Stimulated activated CD4-positive, alpha-beta T cell treated with anti-CD3 and anti-CD28 coated beads, Interleukin-2, amount 100 ng/mL, for 48 hours (primary cell): ENCODE data around the gene U2AF2.

Source experiments
- DNase-seq, 2 donors: peaks; one replicate each; pipeline ENCODE4 v3.0.0-alpha.2; 2020

Gene U2AF2

DNA sequence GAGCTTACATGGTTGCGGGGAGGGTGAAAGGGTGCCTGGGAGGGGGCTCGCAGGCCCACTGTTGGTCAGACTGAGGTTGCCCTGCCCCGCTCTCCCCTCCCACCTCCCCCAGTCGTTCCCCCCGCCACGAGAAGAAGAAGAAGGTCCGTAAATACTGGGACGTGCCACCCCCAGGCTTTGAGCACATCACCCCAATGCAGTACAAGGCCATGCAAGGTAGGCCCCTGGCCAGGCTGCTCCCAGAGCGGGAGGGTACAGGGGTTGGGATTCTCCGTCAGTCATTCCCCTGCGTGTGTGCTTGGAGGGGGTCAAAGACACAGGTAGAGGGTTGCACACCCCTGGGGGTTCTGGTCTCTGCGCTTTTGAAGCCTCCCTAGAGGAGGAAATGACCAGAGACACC lies 5.6 kb downstream of the U2AF2 start:
- no peak for DNase-seq

DNA sequence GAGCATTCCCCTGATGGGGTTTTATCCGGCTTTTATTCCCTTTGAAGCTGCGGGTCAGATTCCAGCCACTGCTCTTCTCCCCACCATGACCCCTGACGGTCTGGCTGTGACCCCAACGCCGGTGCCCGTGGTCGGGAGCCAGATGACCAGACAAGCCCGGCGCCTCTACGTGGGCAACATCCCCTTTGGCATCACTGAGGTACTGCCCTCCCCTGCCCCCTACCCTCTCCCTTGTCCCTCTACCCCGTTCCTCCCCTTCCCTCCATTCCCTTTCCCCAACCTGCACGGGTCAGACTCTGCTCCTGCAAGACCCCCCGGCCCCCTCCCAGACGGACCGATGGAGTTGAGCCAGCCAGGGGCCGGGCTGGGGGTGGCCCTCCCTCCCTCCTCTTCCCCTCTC lies 6.2 kb downstream of the U2AF2 start:
- no peak for DNase-seq

DNA sequence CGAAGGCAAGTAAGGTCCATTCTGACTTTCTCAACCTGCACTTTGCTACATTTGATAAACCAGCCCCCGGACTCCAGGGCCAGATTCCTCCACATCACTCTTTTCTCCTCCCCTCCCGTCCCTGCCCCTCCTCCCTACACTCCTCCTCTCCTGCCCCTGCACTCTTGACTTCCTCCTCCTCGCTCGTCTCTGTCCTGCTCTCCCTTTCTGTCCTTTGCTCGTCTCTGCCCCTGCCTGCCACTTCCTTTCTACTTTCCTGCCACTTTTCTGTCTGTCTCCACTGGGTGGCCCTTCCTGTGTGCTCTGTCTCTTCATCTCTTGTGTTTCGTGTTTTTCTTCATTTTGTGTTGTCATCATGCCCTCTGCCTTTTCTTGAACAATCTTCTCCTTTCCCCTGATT lies 7.0 kb downstream of the U2AF2 start:
- no peak for DNase-seq

DNA sequence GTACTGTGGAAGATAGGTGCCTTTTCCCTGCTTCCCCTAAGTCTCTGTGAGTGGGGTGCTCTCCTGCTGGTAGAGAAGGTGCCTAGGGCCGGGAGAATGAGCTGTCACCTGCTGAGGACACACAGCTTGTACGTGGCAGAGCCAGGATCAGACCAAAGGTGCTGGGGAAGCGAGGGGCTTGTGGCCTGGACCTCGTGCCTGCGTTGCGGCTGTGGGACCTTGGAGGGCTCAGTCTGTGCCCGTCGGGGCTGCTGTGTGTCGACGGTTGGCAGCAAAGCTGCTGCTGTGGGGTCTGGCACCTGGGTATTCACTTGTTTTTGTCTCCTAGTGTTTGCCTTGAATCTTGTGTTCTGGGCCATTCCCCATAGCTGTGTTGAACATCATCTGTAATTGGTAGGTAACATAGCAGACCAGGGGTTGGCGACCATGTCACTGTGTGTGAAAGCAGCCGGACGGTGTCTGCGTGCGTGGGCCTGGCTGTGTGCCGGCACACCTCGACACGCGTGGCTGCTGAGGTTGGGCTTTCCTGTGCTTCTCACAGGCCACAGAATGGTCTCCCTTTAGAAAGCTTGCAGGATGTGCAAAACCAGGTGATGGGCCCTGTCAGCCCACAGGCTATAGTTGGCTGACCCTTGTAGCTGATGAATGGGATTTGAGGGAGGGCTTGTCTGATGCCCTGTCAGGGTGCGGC lies 9.2 kb downstream of the U2AF2 start:
- no peak for DNase-seq

DNA sequence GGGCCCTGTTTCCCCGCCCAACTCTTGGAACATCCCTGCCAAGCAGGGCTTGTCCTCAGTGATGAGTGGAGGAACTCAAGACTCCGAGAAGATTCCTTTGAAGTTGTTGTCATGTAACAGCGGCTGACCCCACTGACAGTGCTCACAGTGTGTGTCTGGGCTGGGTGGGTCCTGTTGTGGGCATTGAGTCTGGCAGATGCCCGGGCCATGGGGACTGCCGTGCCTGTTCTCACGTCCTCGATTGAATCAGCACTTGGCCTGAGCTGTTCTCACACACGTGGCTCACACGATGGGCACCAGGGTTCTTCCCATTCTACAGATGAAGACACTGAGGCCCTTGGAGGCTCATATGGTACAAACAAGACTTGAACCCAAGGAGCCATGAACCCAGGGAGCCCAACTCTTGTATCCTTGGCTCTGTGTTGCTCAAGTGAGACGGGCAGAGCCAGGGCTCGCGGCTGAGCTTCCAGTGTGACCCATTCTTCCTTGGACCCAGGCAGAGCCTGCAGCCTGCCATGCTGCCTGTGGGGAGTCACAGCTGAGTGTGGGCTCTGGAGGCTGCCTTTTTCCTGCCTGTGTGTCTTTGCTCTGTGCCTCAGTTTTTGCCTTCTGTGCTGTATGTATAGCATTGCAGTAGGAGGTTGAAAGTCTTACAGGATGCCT lies 11.6 kb downstream of the U2AF2 start:
- DNase-seq: no peak

DNA sequence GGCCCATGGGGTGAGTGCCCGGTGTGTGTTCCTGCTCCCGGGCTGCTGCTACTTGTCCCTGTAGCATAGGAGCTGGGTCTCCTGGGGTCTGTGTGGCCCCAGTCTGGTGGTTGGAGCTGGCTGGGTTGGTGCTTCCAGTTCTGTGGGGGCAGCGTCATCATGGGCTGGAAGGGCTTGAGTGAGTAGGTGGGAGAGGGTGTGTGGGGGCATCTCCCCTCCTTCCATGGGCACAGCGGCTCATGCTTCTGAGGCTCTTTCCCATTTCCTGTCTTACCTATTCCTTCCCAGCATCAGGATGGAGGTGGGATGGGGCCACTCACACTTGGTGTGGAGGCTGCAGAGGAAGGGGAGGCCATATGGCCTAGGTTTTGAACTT lies 12.2 kb downstream of the U2AF2 start:
- no peak for DNase-seq

DNA sequence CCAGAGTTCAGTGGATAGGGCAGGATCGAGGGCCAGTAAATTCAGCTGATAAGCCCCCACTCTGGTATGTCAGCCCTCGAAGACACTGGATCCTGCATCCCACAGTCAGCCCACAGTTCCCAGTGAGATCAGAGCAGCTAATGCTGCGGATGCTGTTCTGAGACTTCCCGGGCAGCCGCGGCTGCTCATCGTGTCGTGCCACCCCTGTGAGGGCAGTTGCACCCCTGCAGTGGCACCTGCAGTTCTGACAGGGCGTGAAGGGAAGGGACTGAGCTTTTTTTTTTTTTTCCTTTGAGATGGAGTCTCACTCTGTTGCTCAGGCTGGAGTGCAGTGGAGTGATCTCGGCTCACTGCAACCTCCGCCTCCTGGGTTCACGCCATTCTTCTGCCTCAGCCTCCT lies 12.7 kb downstream of the U2AF2 start:
- no peak for DNase-seq

DNA sequence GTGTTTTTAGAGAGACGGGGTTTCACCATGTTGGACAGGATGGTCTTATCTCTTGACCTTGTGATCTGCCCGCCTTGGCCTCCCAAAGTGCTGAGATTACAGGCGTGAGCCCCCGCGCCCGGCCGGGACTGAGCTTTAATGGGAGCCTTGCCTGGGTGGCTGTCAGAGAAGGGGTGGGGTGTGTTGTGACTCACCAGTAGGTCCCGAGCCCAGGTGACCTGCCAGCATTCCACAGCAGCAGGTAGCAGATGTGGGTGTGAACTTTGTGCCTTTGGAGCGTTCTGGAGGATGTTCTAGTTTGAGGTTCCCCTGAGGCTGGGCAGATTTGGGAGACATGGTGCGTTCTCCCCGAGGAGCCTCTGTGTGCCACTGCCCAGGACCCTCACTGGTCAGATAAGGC lies 13.1 kb downstream of the U2AF2 start:
- DNase-seq: no peak

DNA sequence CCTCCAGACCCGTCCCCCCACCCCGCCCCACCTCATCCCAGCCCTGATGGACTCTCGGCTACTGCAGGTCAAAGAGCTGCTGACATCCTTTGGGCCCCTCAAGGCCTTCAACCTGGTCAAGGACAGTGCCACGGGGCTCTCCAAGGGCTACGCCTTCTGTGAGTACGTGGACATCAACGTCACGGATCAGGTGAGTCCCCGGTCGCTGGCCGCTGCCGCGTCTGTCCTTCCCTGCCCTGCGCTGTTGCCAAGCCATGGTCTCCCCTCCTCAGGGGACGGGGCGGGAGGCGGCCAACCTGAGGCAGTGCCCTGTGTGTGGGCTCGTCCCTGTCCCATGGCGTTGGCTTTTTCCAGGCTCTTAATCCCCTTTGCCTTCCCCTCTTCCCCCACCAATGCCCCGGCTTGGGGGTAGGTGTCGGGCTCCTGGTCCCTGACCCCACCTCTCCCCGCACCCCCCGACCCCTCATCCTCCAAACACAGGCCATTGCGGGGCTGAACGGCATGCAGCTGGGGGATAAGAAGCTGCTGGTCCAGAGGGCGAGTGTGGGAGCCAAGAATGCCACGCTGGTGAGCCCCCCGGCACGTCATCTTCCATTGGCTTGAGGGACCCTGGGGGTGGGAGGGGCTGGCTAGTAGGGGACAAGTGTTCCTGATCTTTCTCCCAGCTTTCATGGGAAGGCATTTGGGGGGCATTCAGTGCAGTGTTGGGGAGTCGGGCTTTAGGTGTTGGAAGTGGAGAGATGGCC lies 13.9 kb downstream of the U2AF2 start:
- no peak for DNase-seq

DNA sequence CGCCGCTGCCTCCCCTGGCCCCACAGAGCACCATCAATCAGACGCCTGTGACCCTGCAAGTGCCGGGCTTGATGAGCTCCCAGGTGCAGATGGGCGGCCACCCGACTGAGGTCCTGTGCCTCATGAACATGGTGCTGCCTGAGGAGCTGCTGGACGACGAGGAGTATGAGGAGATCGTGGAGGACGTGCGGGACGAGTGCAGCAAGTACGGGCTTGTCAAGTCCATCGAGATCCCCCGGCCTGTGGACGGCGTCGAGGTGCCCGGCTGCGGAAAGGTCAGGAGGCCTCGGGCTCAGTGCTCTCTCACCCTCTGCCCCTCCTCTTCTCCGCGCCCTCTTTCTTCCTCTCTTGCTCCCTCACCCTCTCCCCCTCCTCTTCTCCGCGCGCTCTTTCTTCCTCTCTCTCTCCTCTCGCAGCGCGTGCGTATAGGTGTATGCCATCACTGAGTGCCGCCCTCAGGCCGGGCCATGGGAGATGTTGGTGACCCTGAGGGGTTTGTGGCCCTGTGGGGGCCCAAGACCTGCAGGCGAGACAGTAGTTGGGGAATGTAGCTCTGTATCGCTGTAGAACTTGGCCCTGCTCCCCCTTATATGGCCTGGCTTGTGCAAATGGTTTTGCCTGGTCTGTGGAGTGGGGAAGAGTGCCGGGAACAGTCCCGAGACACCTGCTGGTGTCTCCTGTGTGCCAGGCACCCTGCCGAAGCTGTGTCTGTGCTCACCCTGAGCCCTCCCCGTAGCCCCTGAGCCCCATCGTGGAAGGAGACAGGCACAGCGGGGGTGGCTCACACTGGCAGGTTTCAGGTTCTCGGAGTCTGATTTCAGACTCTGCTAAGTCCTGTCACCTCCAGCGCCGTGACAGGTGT lies 14.8 kb downstream of the U2AF2 start:
- DNase-seq: no peak

DNA sequence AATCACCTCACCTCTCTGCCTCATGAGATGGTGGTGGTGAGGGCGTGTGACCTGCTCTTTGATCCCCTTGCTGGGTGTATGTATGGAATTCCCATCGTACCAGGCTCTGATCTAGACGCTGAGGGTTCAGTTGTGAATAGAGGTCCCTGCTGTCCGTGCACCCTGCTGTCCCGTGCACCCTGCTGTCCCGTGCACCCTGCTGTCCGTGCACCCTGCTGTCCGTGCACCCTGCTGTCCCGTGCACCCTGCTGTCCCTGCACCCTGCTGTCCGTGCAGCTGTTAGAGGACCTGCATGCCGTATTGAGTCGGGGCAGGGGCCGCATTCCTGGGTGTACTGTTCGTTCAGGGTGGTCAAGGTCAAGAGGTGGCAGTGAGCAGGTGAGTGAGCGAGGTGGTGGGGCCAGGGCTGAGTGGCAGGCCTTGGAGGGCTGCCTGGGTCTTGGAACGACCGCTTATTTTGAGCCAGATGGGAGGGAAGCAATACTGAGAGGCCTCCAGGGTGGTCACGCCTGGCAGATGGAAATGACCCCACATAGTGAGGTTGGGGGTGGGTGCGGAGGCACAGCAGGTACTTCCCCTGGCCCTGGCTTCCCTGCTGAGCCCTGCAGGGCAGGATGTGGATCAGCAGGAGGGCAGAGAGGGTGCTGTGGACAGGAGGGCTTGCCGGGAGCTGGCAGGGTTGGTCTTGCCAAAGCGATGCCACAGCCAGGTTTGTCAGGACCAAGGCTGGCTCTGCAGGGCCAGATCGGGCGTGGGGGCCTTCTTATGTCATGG lies 15.6 kb downstream of the U2AF2 start:
- DNase-seq: no peak

DNA sequence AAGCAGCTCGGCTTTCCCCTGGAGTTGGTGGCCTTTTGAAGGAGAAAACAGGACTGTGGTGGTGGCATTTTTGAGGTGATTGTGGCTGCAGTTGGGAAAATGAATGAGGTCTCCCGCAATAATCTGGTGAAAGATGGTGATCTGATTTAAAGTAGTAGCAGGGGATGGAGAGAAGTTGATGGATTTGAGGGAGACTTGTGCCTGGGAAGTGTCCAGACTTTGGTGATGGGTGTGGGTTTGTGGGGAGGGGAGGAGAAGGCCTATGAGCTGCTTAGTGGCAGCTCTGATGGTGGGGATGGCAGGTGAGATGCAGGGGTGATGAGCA lies 16.2 kb downstream of the U2AF2 start:
- no peak for DNase-seq

DNA sequence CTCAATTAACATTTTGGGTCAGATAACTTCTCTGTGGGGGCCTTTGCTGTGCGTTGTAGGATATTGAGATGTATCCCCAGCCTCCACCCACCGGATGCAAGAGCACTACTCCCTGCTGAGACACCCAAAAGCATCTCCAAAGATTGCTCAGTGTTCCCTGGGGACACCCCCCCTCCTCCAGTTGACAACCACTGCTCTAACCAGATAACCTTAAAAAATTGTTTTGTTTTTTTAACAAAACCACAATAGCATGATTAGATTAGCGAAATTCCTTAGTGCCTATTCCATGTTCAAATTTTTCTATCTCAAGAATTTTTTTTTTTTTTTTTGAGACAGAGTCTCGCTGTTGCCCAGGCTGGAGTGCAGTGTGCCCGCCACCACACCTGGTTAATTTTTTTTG lies 17.6 kb downstream of the U2AF2 start:
- DNase-seq: no peak

DNA sequence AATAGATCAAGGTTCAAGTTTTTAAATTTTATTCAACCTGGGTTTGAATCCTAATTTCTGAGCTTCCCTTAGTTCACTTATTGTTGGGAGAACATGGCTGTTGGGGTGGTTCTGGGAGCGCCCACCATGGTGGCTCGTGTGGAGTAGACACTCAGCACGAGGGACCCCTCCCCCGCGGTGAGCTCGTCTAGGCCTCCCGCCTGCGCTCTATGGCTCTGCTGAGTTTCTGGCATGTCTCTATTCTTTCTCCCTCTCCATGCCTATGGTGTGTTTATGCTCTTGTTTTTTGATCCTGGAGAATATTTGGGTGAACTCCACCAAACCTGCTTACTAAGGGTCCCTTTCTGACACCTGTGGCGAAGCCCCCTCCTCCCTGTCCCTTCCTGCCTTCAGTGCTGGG lies 18.6 kb downstream of the U2AF2 start:
- no peak for DNase-seq

DNA sequence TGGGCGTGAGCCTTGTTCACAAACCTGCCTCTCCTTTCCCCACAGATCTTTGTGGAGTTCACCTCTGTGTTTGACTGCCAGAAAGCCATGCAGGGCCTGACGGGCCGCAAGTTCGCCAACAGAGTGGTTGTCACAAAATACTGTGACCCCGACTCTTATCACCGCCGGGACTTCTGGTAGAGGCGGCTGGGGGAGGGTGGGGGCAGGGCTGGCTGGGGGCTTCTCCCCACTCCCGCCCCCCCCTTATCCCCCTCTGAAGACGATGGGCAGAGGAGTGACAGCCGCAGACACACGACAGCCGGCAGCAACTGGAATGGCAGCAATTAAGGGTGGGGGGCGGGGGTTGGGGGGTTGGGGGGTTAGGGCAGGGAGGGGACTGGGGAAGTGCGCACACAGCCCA lies 19.1 kb downstream of the U2AF2 start:
- no peak for DNase-seq

DNA sequence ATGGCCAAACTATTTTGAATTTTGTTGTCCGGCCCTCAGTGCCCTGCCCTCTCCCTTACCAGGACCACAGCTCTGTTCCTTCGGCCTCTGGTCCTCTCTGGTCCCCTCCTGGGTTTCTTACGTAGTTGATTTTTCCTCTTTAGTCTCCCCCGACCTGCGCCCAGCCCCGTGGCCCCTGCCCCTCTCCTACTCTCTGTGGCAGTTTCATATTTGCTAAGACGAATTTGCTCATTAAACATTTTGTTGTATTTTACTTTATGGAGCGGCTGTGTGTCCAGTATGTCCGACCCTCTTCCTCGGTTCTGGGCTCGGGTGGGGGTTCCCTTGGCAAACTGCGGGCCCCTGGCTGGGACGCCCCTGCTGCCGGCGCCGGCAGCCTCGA lies 19.6 kb downstream of the U2AF2 start:
- DNase-seq: no peak

DNA sequence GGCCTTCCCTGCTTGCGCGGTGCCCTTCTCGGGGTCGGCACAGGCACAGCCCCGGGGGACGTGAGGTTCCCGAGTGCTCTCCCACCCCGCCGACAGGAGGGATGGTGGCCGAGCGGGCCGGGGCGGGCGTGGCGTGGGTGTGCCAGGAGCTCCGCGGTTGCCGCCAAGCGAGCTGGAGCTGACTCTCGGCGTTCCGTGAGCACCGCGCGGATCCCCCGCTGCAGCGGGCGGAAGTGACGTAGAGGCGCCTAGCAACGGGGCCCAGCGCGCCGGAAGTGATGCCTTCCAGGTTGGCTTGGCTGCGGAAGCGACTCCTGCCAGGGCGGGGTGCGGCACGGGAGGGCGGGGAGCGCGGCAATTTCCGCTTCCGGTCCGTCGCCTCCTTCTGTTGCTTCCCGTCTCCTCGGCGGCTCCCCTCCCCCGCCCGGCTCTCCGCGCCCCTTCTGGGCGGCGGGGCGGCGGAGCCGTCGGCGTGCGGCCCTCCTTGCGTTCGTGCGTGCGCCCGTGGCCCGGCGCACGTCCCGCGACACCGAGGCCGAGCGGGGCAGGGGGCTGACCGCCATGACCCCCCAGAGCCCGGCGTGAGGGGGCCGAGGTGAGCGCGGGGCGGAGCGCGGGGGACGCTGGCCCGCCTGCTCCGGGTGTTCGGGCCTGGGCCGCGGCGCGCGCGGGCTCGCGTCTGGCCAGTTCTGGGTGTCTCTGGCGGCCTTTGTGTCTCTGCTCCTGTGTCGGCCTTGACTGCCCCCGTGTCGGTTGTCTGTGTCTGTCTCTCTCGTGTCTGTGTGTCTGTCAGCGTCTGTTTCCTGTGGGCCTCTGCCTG lies 20.2 kb downstream of the U2AF2 start, which contains the start of gene EPN1:
Gene EPN1 (plus strand): TSS at position 386 of the 820 bp plus-strand sequence. CDS start 3,402 bp downstream, outside the sequence.
- DNase-seq: peak; percentile 93 to 96

DNA sequence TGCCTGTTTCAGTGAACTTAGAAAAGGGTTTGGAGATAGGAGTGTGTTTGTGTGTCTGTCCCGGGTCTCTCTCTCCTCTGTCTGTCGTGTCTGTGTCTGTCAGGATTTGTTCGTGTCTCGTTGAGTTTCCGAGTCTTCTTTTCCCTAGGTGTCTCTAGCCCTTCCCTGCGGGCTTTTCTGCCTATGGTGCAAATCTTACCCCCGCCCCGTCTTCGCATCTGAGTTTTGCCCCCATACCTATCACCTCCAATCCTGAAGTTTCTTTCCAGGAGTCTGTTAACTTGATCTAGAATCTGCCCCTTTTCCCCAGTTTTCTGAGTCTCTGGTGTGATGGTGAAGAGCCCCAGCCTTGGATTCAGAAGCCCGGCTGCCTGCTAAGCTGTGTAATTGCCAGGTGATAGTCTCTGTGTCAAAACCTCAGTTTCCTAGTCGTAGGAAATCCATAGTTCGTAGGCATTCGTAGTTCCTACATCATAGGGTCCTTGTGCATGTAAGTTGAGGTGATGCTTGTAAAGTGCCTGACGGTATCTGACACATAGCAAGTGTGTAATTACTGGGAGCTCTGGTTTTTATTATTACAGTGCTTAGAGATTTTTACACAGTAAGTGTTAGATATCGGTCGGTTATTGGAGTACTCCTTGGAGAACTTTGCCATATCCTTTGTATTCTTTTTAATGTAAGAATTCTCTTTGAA lies 21.0 kb downstream of the U2AF2 start:
- DNase-seq: no peak

DNA sequence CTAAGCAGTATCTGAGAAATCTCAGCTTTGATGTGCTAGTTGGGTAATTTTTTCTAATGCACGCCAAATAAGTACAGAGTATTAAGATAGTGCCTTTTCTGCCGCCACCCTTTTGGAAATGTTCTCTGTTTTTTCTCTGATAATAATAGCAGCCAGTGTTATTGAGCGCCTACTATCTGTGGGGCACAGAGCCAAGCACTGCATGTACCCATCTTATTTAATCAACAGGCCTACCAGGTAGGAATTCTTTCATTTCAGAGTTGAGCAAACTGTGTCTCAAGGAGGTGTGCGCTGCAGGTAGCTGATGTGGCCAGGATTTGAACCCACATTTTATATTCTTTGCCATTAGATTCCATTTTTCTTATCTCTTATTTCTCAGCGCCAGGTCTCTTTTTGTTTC lies 21.5 kb downstream of the U2AF2 start:
- DNase-seq: no peak

DNA sequence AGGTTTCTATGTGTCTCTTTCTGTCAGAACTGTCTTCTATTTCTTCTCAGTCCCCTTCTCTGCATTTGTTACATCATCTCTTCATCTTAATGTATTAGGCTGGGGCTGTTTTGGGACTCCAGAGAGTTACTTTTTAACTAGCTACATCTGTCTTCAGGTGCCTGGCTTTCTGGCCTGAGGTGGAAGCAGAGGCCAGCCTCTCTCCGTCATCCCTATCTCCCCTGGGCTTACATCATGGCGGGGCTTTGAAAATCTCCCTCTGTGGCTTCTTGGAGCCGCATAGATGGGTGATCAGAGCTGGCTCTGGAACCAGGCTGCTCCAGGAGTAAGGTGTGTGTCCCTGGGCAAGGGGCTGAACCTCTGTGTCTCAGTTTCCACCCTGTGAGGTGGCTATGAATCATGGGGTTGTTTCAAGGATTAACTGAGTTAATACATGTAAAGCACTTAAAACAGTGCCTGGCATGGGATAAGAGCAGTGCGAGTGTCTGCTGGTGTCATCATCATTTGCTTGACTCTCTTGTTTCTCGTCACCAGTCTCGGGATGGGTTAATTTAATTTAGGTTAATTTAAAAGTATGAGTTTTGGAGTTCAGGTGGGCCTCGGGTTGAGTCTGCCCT lies 22.2 kb downstream of the U2AF2 start:
- DNase-seq: no peak
